AG10803 (cell line): Measurements from ENCODE around the gene LKAAEAR1.
A peak's percentile ranks its signal among the peaks of the same experiment; 100 is the strongest.

Experiments
- DNase-seq: peaks from one replicate; pipeline ENCODE4 v3.0.0; 2010; ENCODE audit warnings: low read depth
- H3K4me3 ChIP-seq: 2 replicates; pipeline ENCODE4 v1.5.1; 2011; ENCODE audit warnings: mild to moderate bottlenecking, low read length, control low read depth
- CTCF ChIP-seq: conservative IDR thresholded peaks from 2 replicates; pipeline ENCODE4 v1.5.1; 2011; ENCODE audit warnings: mild to moderate bottlenecking, low read length, control low read depth, inconsistent platforms

The LKAAEAR1 gene

DNA sequence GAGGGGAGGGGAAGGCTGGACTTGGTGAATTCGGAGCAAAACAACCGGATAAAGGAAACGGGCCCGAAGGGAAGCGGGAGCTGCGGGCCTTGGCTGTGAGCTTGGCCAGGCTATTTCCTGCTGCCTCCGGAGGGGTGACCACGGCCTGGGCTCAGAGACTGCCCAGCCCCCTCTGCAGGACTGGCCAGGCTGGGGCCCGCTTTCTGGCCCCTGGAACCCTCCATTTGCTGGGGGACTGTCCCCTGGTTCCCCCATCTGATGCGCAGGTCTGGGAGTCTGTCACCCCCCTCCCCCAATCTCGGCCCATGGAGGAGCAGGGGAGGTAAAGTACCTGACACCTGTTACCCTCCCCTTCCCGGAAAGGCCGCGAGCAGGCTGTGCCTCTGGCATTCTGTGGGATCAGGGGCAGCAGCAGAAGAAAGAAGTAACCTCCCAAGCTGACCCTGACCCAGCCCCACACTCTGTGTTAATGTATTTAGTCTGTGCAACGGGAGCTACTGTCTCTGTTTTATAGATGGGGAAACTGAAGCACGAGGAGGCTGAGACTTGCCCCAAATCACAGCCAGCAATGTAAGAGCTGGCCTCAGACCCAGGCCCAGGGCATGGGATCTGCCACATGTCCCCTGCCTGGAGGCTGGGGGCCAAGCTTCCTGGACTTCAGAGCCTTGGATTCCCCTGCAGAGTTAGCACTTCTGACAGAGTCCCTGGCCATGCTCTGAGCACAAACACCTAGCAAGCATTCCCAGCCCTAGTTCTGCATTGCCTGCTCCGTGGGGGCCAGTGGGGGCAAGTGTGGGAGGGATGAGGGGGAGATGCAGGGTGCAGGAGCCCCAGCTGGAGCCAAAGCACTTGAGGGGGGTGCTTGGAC is 44.7 kb downstream of the LKAAEAR1 start:
- no peak for TF ChIP-seq CTCF
- DNase-seq, result no peak
- peak overlapping the region; percentile 26 for H3K4me3 ChIP-seq

- DNase-seq, result peak; percentile 50
- TF ChIP-seq CTCF, result peak; percentile 55
- H3K4me3 ChIP-seq, result peak overlapping the region; percentile 31
These were observed 45.5 kb downstream of the LKAAEAR1 start for GRCh38 chr20:64038565-64039292.

DNA sequence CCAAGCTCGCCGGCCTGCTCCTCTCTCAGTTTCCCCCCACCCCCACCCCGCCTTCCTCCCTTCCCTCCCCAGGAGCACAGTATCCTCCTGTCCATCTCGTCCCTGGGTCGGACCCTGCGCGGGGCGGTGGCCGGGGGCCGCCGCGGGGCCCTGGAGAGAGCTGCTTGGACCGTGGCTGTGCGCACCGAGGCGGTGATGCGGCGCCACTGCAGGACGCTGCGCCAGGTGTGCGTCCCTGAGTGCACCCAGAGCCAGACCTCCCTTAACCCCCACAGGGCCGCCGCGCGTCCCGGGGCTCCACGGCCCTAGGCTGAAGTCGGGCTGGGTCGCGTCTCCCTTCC is 46.0 kb downstream of the LKAAEAR1 start:
- no peak overlapping the region for H3K4me3 ChIP-seq
- DNase-seq, result no peak
- no peak for TF ChIP-seq CTCF

GRCh38 chr20:64037498-64038213 is 46.5 kb downstream of the LKAAEAR1 start:
- no peak overlapping the region for H3K4me3 ChIP-seq
- no peak for DNase-seq
- TF ChIP-seq CTCF, result no peak

DNA sequence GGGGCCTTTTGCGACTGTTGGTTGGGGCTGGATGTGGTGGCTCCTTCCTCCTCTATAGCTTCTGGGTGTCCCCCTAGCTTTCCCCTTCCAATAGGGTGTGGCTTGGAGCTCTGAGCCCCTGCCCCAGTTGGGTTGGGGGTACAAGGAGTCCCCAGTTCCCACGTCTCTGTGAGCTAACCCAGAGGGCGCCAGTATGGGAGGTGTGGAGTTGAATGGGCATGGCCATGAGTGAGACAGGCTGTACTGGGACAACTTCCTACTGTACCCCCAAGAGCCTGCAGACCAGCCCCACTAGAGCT is 47.0 kb downstream of the LKAAEAR1 start:
- H3K4me3 ChIP-seq, result no peak overlapping the region
- DNase-seq, result no peak
- TF ChIP-seq CTCF, result no peak

- DNase-seq, result no peak
These were observed 47.6 kb downstream of the LKAAEAR1 start for GRCh38 chr20:64036346-64037198.

More at GRCh38 chr20:64036346-64037198, 47.6 kb downstream of the LKAAEAR1 start:
- TF ChIP-seq CTCF, result no peak
- H3K4me3 ChIP-seq, result no peak overlapping the region
